ENCODE data around the gene GSTP1.

Gene GSTP1

DNA sequence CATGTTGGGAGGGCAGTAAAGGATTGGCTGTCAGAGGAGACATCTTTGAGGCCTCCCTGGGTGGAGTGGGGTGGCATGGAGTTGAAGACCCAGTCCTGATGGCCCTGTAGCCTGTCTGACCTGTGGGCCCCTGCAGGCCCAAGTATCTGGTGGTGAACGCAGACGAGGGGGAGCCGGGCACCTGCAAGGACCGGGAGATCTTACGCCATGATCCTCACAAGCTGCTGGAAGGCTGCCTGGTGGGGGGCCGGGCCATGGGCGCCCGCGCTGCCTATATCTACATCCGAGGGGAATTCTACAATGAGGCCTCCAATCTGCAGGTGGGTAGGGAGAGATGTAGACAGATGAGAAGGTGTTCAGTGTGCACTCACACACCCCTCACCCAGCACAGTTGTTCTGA lies 25.7 kb downstream of the GSTP1 start:
- TF ChIP-seq, protein P1, sequence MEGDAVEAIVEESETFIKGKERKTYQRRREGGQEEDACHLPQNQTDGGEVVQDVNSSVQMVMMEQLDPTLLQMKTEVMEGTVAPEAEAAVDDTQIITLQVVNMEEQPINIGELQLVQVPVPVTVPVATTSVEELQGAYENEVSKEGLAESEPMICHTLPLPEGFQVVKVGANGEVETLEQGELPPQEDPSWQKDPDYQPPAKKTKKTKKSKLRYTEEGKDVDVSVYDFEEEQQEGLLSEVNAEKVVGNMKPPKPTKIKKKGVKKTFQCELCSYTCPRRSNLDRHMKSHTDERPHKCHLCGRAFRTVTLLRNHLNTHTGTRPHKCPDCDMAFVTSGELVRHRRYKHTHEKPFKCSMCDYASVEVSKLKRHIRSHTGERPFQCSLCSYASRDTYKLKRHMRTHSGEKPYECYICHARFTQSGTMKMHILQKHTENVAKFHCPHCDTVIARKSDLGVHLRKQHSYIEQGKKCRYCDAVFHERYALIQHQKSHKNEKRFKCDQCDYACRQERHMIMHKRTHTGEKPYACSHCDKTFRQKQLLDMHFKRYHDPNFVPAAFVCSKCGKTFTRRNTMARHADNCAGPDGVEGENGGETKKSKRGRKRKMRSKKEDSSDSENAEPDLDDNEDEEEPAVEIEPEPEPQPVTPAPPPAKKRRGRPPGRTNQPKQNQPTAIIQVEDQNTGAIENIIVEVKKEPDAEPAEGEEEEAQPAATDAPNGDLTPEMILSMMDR (IDR thresholded peaks at IDR 0.05; ENCODE audit: low read depth, low read length, poor library complexity, severe bottlenecking): no peak
- TF ChIP-seq EZH2phosphoT487 (IDR thresholded peaks at IDR 0.05; ENCODE audit: borderline replicate concordance, low read length): no peak
- Histone ChIP-seq H3K36me3 (ENCODE audit: control insufficient read depth, low read length) (peaks cover 52% of the 10 kb centered on the region), H3K9me3 (ENCODE audit: control insufficient read depth, insufficient read depth, low read length) (no peaks in the 10 kb centered on the region), H3K27me3 (ENCODE audit: control insufficient read depth, low read length) (no peaks in the 10 kb centered on the region), H3K27ac (ENCODE audit: low read depth, low read length) (no peak overlapping the region), H3K4me2 (ENCODE audit: low read length) (no peak overlapping the region), H3K4me3 (ENCODE audit: low read length) (no peak overlapping the region), H4K20me1 (ENCODE audit: control insufficient read depth, insufficient read depth, low read depth, low read length) (no peaks in the 10 kb centered on the region), H3K4me1 (ENCODE audit: control insufficient read depth, low read length) (peaks cover 39% of the 10 kb centered on the region), H3F3A (ENCODE audit: control insufficient read depth, insufficient read depth) (no peaks in the 10 kb centered on the region; the same call in 1 of the 2 replicates), H3K79me2 (ENCODE audit: control insufficient read depth, low read length) (peaks cover 25% of the 10 kb centered on the region), H3K9me2 (replicated peaks; ENCODE audit: control insufficient read depth, low read length) (no peaks in the 10 kb centered on the region)

DNA sequence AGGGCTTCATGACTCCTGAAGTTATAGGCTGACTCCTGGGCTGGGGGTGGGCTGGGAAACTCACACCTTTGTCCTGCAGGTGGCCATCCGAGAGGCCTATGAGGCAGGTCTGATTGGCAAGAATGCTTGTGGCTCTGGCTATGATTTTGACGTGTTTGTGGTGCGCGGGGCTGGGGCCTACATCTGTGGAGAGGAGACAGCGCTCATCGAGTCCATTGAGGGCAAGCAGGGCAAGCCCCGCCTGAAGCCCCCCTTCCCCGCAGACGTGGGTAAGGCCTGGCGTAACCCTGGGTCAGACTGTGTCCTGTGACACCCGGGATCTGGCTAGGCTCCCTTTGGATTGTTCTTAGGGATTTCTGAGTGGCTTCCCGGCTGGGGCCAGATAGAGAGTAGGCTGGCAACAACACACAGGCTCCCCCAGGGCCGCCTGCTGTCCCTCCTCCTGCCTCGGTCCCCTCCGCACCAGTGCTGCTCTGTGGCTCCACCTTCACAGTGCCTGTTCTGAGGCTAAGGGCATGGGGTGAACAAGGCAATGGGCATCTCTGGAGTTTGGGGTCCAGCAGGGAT lies 26.8 kb downstream of the GSTP1 start:
- no peak for TF ChIP-seq EZH2phosphoT487 (IDR thresholded peaks at IDR 0.05; ENCODE audit: borderline replicate concordance, low read length)
- peaks cover 25% of the 10 kb centered on the region for H3K79me2 ChIP-seq (ENCODE audit: control insufficient read depth, low read length)
- H3K4me2 ChIP-seq (ENCODE audit: low read length): no peak overlapping the region
- peaks cover 52% of the 10 kb centered on the region for H3K36me3 ChIP-seq (ENCODE audit: control insufficient read depth, low read length)
- no peaks in the 10 kb centered on the region for H3K27me3 ChIP-seq (ENCODE audit: control insufficient read depth, low read length)
- no peaks in the 10 kb centered on the region; the same call in 1 of the 2 replicates for H3F3A ChIP-seq (ENCODE audit: control insufficient read depth, insufficient read depth)
- H3K9me3 ChIP-seq (ENCODE audit: control insufficient read depth, insufficient read depth, low read length): no peaks in the 10 kb centered on the region
- H3K9me2 ChIP-seq (replicated peaks; ENCODE audit: control insufficient read depth, low read length): no peaks in the 10 kb centered on the region
- H3K4me3 ChIP-seq (ENCODE audit: low read length): no peak overlapping the region
- H4K20me1 ChIP-seq (ENCODE audit: control insufficient read depth, insufficient read depth, low read depth, low read length): no peaks in the 10 kb centered on the region
- peaks cover 49% of the 10 kb centered on the region for H3K4me1 ChIP-seq (ENCODE audit: control insufficient read depth, low read length)
- H3K27ac ChIP-seq (ENCODE audit: low read depth, low read length): no peak overlapping the region

DNA sequence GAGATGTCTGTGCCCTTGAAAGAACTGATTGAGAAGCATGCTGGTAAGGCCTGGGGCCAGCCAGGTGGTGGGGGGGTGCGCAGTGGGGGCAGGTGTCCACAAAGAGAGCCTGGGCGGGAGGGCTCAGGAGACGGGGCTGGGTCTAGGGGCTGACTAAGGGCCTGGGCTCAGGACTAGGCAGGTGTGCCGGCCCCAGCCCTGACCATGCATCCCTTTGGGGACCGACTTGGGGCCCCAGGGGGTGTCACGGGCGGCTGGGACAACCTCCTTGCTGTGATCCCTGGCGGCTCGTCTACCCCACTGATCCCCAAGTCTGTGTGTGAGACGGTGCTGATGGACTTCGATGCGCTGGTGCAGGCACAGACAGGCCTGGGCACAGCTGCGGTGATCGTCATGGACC lies 27.6 kb downstream of the GSTP1 start:
- Histone ChIP-seq H3K4me2 (ENCODE audit: low read length) (no peak overlapping the region), H3K4me3 (ENCODE audit: low read length) (no peak overlapping the region), H3K79me2 (ENCODE audit: control insufficient read depth, low read length) (peaks cover 25% of the 10 kb centered on the region), H3K36me3 (ENCODE audit: control insufficient read depth, low read length) (peaks cover 52% of the 10 kb centered on the region), H3K27ac (ENCODE audit: low read depth, low read length) (no peak overlapping the region), H3K9me3 (ENCODE audit: control insufficient read depth, insufficient read depth, low read length) (no peaks in the 10 kb centered on the region), H3K27me3 (ENCODE audit: control insufficient read depth, low read length) (no peaks in the 10 kb centered on the region; the same call in 1 of the 2 replicates), H3K9me2 (replicated peaks; ENCODE audit: control insufficient read depth, low read length) (no peaks in the 10 kb centered on the region), H3K4me1 (ENCODE audit: control insufficient read depth, low read length) (peaks cover 52% of the 10 kb centered on the region), H3F3A (ENCODE audit: control insufficient read depth, insufficient read depth) (no peaks in the 10 kb centered on the region; the same call in 1 of the 2 replicates), H4K20me1 (ENCODE audit: control insufficient read depth, insufficient read depth, low read depth, low read length) (no peaks in the 10 kb centered on the region)
- TF ChIP-seq, protein P1 (IDR thresholded peaks at IDR 0.05; ENCODE audit: low read depth, low read length, poor library complexity, severe bottlenecking): no peak
- no peak for TF ChIP-seq EZH2phosphoT487 (IDR thresholded peaks at IDR 0.05; ENCODE audit: borderline replicate concordance, low read length)

DNA sequence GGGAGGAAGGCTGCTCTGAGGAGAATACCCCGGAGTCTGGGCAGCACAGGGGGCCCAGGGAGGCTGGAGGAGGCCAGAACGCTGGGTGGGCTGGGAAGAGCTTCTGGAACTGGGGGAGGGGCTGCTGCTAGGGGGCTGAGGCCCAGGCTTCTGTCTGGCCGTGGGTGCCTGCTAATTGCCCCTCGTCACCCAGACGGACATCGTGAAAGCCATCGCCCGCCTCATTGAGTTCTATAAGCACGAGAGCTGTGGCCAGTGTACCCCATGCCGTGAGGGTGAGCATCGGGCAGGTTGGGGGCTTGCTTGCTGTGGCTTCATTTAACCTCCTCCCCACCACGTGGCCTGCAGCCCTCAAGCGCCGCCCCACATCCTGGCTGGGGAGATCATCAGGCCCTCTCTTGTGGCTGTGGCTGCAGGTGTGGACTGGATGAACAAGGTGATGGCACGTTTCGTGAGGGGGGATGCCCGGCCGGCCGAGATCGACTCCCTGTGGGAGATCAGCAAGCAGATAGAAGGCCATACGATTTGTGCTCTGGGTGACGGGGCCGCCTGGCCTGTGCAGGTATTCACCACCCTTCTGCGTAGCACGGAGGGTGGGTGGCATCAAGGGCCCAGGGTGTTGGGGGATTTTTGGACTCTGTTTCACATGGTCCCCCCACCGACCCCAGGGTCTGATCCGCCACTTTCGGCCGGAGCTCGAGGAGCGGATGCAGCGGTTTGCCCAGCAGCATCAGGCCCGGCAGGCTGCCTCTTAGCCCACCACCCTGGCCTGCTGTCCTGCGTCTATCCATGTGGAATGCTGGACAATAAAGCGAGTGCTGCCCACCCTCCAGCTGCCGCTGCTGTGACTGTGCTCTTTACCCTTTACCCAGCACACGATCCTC lies 28.3 kb downstream of the GSTP1 start:
- Histone ChIP-seq H3K4me2 (ENCODE audit: low read length) (no peak overlapping the region), H3K9me3 (ENCODE audit: control insufficient read depth, insufficient read depth, low read length) (no peaks in the 10 kb centered on the region), H3K27me3 (ENCODE audit: control insufficient read depth, low read length) (peaks cover 2% of the 10 kb centered on the region), H3K27ac (ENCODE audit: low read depth, low read length) (no peak overlapping the region), H3K4me3 (ENCODE audit: low read length) (no peak overlapping the region), H4K20me1 (ENCODE audit: control insufficient read depth, insufficient read depth, low read depth, low read length) (no peaks in the 10 kb centered on the region), H3K79me2 (ENCODE audit: control insufficient read depth, low read length) (peaks cover 23% of the 10 kb centered on the region), H3K4me1 (ENCODE audit: control insufficient read depth, low read length) (peaks cover 52% of the 10 kb centered on the region), H3K9me2 (replicated peaks; ENCODE audit: control insufficient read depth, low read length) (no peaks in the 10 kb centered on the region), H3F3A (ENCODE audit: control insufficient read depth, insufficient read depth) (peaks cover under 1% of the 10 kb centered on the region), H3K36me3 (ENCODE audit: control insufficient read depth, low read length) (peaks cover 52% of the 10 kb centered on the region)
- TF ChIP-seq, protein P1 (IDR thresholded peaks at IDR 0.05; ENCODE audit: low read depth, low read length, poor library complexity, severe bottlenecking): no peak
- no peak for TF ChIP-seq EZH2phosphoT487 (IDR thresholded peaks at IDR 0.05; ENCODE audit: borderline replicate concordance, low read length)
